Neutrophil (primary cell): ENCODE results near the gene STIM2.

Experiments
- H3K27ac ChIP-seq: fragments of 200-600 bp; sonication (generic); 2 replicates; pipeline ENCODE4 v1.5.1; 2016; ENCODE audit warnings: mild to moderate bottlenecking, moderate library complexity
- H3K27me3 ChIP-seq: fragments of 200-600 bp; sonication (generic); 2 replicates; pipeline ENCODE4 v1.6.0; 2016; ENCODE audit warnings: mild to moderate bottlenecking
- H3K36me3 ChIP-seq: fragments of 200-600 bp; sonication (generic); 2 replicates; pipeline ENCODE4 v1.5.1; 2017
- H3K4me1 ChIP-seq, 2 experiments: fragments of 200-600 bp in 1 of 2; sonication (generic) in 1 of 2; 1 replicate in 1 of 2; 2 replicates in 1 of 2; pipeline versions ENCODE4 v1.5.1 to v1.6.1; 2013 to 2016; ENCODE audit warnings: low read depth in 1 of 2, low read length in 1 of 2, mild to moderate bottlenecking in 1 of 2, moderate library complexity in 1 of 2; ENCODE audit not compliant: control insufficient read depth in 1 of 2, insufficient read depth in 1 of 2
- H3K4me3 ChIP-seq, 2 experiments: fragments of 200-600 bp in 1 of 2; sonication (generic) in 1 of 2; 1 replicate in 1 of 2; 2 replicates in 1 of 2; pipeline ENCODE4 v1.5.1; 2013 to 2016; ENCODE audit warnings: low read depth in 1 of 2, low read length in 1 of 2, mild to moderate bottlenecking in 1 of 2, moderate library complexity in 1 of 2
- H3K9me3 ChIP-seq: fragments of 200-600 bp; sonication (generic); 2 replicates; pipeline ENCODE4 v1.5.1; 2016
- TF ChIP-seq, protein P1 (sequence below): fragments of 200-600 bp; sonication (generic); IDR thresholded peaks from 2 replicates; pipeline ENCODE4 v1.5.1; 2016; ENCODE audit warnings: antibody characterized with exemption

The STIM2 gene

DNA sequence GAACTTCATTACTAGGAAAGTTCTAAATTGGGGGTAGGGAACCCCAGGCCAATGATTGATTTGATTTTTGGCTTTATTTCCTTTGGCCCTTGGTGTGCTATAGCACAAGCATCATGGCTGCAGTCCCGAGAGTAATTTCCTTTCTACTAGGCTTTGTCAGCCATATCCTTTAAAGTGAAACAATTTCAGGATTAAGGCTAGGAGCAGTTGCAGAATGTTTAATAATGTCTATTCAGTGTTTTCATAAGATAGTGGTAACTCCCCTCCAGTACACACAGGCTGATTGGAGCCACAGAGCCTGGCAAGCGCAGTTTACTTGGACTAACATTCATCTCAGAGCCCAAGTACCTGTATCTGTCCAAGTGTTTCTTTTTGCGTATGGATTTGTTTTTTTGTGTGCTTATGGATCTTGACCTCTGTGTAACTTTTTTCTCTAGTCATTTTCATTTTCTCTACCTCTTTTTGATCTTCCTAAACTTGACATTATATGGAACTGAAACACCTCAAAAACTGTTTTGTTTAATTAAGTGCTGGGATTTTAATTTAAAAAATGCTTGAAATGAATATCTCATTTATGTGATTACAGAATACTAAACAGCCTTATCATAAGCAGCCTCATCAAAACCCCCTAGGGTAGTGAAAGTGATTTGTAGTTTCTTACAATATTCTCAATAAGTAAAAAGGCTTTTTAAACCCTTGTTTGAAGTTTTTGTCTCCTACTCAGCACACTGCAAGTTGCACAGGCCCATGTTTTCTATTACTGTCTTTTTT, 7.5 kb downstream of the STIM2 start:
- peaks cover 9 to 19% of the 10 kb centered on the region in 2 experiments for H3K4me1 ChIP-seq
- no peak overlapping the region for H3K27ac ChIP-seq
- no peaks in the 10 kb centered on the region for H3K36me3 ChIP-seq
- H3K4me3 ChIP-seq: no peak overlapping the region
- H3K27me3 ChIP-seq: peaks cover under 1% of the 10 kb centered on the region
- TF ChIP-seq, protein P1, sequence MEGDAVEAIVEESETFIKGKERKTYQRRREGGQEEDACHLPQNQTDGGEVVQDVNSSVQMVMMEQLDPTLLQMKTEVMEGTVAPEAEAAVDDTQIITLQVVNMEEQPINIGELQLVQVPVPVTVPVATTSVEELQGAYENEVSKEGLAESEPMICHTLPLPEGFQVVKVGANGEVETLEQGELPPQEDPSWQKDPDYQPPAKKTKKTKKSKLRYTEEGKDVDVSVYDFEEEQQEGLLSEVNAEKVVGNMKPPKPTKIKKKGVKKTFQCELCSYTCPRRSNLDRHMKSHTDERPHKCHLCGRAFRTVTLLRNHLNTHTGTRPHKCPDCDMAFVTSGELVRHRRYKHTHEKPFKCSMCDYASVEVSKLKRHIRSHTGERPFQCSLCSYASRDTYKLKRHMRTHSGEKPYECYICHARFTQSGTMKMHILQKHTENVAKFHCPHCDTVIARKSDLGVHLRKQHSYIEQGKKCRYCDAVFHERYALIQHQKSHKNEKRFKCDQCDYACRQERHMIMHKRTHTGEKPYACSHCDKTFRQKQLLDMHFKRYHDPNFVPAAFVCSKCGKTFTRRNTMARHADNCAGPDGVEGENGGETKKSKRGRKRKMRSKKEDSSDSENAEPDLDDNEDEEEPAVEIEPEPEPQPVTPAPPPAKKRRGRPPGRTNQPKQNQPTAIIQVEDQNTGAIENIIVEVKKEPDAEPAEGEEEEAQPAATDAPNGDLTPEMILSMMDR: no peak
- no peaks in the 10 kb centered on the region for H3K9me3 ChIP-seq

DNA sequence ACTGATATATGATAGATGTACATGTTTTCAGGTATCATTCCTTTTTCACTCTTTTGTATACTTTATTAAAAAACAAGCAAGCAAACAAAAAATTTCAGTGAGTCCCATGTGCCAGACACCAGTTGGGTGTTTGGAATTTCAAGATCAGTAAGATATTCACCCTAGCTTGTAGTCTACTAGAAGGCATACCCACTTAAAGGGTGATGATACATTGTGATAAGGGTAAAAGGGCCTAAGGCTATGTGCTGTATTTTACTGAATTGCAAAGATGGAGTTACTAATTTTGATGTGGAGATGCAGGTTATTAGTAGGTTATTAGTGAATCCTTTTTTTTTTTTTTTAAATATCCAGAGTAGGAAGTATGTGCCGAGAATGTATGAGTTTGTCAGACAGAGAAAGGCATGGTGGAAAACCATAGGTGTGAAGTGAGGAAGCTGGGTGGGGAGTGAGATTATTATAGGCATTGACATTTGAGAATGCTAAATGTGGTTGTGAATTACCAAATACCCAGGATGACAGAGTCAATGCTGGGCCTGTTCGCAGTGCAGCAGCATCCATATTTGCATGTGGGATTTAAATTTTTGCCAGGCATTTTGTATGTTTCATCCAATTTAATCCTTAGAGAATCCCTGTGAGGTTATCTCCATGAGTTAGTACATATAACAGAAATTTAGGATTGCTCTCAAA, 10.1 kb downstream of the STIM2 start:
- Histone ChIP-seq H3K27ac (no peak overlapping the region), H3K9me3 (no peaks in the 10 kb centered on the region), H3K4me3 (no peak overlapping the region), H3K27me3 (no peaks in the 10 kb centered on the region), H3K4me1 (peaks cover 0 to under 1% of the 10 kb centered on the region in 2 experiments), H3K36me3 (no peaks in the 10 kb centered on the region)
- TF ChIP-seq, protein P1: no peak

DNA sequence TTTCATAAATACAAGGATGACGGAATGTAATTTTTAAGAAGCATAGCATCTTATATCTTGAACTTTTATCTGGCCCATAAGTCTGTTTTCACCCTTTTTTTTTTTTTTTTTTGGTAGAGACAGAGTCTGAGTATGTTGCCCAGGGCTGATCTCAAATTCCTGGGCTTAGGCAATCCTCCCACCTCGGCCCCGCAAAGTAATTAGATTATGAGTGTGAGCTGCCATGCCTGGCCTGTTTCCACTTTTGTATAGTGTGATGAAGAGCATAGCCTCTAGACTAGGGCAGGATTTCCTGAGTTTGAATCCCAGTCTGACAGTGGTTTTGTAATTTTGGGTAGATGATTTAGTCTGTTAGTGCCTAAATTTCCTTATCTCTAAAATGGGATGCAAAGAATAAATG, 11.0 kb downstream of the STIM2 start:
- no peak overlapping the region for H3K4me3 ChIP-seq
- H3K4me1 ChIP-seq: no peaks in the 10 kb centered on the region
- TF ChIP-seq, protein P1: no peak
- no peaks in the 10 kb centered on the region for H3K36me3 ChIP-seq
- H3K27ac ChIP-seq: no peak overlapping the region
- H3K27me3 ChIP-seq: no peaks in the 10 kb centered on the region
- no peaks in the 10 kb centered on the region for H3K9me3 ChIP-seq

DNA sequence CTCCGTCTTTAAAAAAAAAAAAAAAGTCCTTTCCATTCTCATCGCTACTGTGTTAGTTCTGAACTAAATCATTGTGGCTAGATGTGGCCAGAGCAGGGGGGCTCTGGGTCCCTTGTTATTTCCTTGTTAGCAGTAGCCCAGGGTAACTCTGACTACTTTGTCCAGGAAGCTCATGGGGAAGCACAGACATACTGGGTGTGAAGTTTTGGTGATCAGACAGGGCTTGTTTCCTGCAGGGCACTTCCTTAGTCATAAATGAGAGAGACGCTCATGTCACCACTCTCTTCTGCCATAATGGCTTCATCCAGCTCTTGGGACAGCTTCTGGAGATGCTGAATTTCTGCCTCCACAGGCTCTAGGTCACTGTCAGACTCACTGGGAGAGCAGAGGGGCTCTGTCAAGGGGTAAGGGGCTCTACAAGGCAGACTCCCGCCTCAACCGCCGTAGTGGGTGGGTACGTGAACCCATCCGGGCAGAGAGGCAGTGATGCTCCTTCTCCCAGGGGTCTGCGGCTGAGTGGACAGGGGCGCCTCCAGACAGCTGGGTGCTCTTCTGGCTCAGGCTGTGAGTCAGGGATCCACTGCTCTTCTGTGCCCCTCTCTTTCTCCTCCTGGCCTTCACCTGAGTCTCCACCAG, 12.9 kb downstream of the STIM2 start:
- H3K27ac ChIP-seq: peak overlapping the region; percentile 10
- no peaks in the 10 kb centered on the region for H3K4me1 ChIP-seq
- no peak overlapping the region for H3K4me3 ChIP-seq
- TF ChIP-seq, protein P1: no peak
- no peaks in the 10 kb centered on the region for H3K27me3 ChIP-seq
- H3K36me3 ChIP-seq: no peaks in the 10 kb centered on the region
- no peaks in the 10 kb centered on the region for H3K9me3 ChIP-seq

DNA sequence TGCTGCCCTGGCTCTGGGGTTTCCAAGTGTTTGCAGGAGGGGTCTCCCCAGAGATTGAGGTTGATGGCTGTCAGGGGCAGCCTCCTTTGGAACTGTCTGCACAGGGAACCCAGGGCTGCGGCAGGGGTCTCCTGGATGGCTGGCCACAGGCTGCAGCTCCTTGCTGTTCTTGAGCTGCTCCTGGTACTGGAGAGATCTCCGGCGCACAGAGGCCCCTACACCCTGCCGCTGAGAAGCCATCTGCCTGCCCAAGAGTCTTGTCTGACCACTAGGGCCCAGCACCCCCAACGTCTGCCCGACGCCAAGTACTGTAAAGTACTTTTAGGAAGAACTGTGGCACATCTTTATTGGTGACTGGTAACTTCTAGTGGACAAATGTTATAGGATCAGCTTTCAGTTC, 13.5 kb downstream of the STIM2 start:
- Histone ChIP-seq H3K4me3 (no peak overlapping the region), H3K27ac (no peak overlapping the region), H3K36me3 (no peaks in the 10 kb centered on the region), H3K9me3 (no peaks in the 10 kb centered on the region), H3K4me1 (peaks cover 0 to 5% of the 10 kb centered on the region in 2 experiments), H3K27me3 (no peaks in the 10 kb centered on the region)
- TF ChIP-seq, protein P1: no peak
